Heart left ventricle (tissue), 16 donors: ENCODE data around the gene PASK. TPM values are rescaled to one million over a fixed set of nuclear protein-coding genes. Genes with fewer than 3 reads are reported as not detected.

Experiments
- ATAC-seq, 4 donors: fragments of 200-7000 bp; cut with Tn5 transposase; one replicate each; pipeline ENCODE4 v1.9.1; 2020 to 2022; ENCODE audit warnings: moderate library complexity in 4 of 4, mild to moderate bottlenecking in 3 of 4, moderate number of reproducible peaks in 1 of 4
- DNase-seq, 5 donors: peaks; one replicate each; pipeline ENCODE4 v3.0.0-alpha.2; 2020
- H3K27ac ChIP-seq, 12 donors: fragments of 200-600 bp; sonication (generic) in 4 of 12; one replicate each; pipeline versions ENCODE4 v1.5.0 to v1.8.0; 2016 to 2022; ENCODE audit warnings: mild to moderate bottlenecking in 2 of 12
- H3K27me3 ChIP-seq, 9 donors: fragments of 200-600 bp; sonication (generic) in 2 of 9; one replicate each; pipeline versions ENCODE4 v1.5.1 to v1.8.0; 2016 to 2022; ENCODE audit warnings: mild to moderate bottlenecking in 3 of 9
- H3K36me3 ChIP-seq, 9 donors: fragments of 200-600 bp; sonication (generic) in 2 of 9; one replicate each; pipeline versions ENCODE4 v1.5.0 to v1.8.0; 2018 to 2022; ENCODE audit warnings: mild to moderate bottlenecking in 2 of 9
- H3K4me1 ChIP-seq, 12 donors: fragments of 200-600 bp; sonication (generic) in 4 of 12; one replicate each; pipeline versions ENCODE4 v1.5.0 to v1.8.0; 2016 to 2022; ENCODE audit warnings: mild to moderate bottlenecking in 3 of 12
- H3K4me3 ChIP-seq, 12 donors: fragments of 200-600 bp; sonication (generic) in 4 of 12; one replicate each; pipeline versions ENCODE4 v1.5.0 to v1.8.0; 2017 to 2022; ENCODE audit warnings: mild to moderate bottlenecking in 9 of 12, moderate library complexity in 4 of 12
- H3K9me3 ChIP-seq, 12 donors: fragments of 200-600 bp; sonication (generic) in 4 of 12; one replicate each; pipeline versions ENCODE4 v1.5.0 to v1.8.0; 2016 to 2022; ENCODE audit warnings: mild to moderate bottlenecking in 1 of 12
- CTCF ChIP-seq, 12 donors: fragments of 200-600 bp; sonication (generic) in 4 of 12; IDR thresholded peaks; one replicate each; pipeline versions ENCODE4 v1.5.0 to v1.8.0; 2018 to 2022; ENCODE audit warnings: antibody characterized with exemption in 12 of 12, mild to moderate bottlenecking in 5 of 12
- POLR2A ChIP-seq, 2 donors: fragments of 450-650 bp; IDR thresholded peaks; one replicate each; pipeline ENCODE4 v1.6.1; 2017; ENCODE audit warnings: antibody characterized with exemption in 2 of 2, mild to moderate bottlenecking in 2 of 2, moderate library complexity in 2 of 2
- WGBS, 4 donors: extraction: QIAGEN DNeasy Blood & Tissue Kit in 2 of 4; methylation state at CpG; one replicate each; pipeline versions ENCODE4 v1.1.5 to v1.1.7; 2013 to 2018; 5-methylcytosine and 5-hydroxymethylcytosine counted together
- intact Hi-C, 10 donors: fragments of 100-400 bp; cut with DNase I; formaldehyde crosslinking; loops; one replicate each; pipeline versions ENCODE4 v1.11.1 to v1.14.2; 2022
- polyA plus RNA-seq, 2 donors: library from polyadenylated mRNA; stranded (reverse); fragments of 200-250 nt; gene quantifications; one replicate each; pipeline ENCODE4 v1.2.3, GENCODE V29; 2013
- total RNA-seq, 9 donors: library from RNA; depleted of rRNA in 2 of 9; stranded (reverse); fragments of >200 nt in 2 of 9; fragmentation: NEBNext Ultra II Directional in 3 of 9; extraction: Animal tissue kit (Norgen Biotek cat#: 25700) in 3 of 9; gene quantifications; one replicate each; pipeline versions ENCODE4 v1.1.0 to v1.2.4, GENCODE V29; 2016 to 2023
- donor health status: ischemic (EF 13 %, LVEDD 7.1; RV severe dilation, severe dysfunction).
- donor health status: healthy with polysubstance abuse.
- donor health status: DM: no; HTN: yes; CAD: no.
- donor health status: DM: no; HTN: no; CAD: no.
- donor health status: ischemic (EF 25% LVEDD 6.9; RV normal size, moderate dysfunction).
- donor health status: ischemic (EF 25% LVEDD 5.7; RV mildly dilated, moderate dysfunction).
- donor health status: healthy.
- donor health status: DM: yes; HTN: yes; CAD: no.
- donor health status: ischemic (EF 35%, LVEDD 5.7; RV mildly dilated, moderate dysfunction).
- donor health status: nonischemic (EF 11% LVEDD 7.7; RV severe dilation, severe dysfunction).
- donor health status: DM: yes; HTN: yes; CAD: no.
- donor health status: PGD.
- donor health status: ischemic (EF 29% LVEDD 5.4; RV normal size, mild dysfunction).
- donor health status: nonischemic (EF 23%, LVEDD 6.1; RV moderate dilation, normal function).

Gene PASK
- total and polyA plus RNA-seq, 11 donors: 0.60 to 6.3 (median 1.6) TPM

DNA sequence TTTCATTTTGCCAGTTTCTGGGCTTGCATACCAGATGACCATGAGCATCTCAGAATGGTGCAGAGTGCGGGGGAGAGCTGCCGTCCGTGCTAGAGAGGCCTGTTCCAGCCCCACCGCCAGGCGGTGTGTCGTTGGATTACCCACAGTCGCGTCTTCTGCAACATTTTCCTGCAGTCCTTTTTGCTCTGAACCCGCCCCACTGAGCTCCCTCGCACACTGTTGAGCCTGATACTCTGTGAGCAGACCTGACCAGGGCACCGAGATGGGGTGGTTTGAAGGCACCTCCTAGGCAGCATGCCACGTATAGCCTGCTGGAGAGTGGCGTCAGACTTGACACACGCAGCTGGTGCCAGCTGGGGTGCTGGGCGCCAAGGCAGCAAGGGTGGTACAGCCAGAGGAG lies 19.1 kb upstream of the PASK start:
- 94 to 95% (median 95%) methylated on average over 13 to 15 of the region's 15 CpGs for WGBS, 4 donors
- DNase-seq: no peak
- Histone ChIP-seq H3K27me3 (no peaks in the 10 kb centered on the region), H3K4me3 (no peak overlapping the region), H3K36me3 (peaks cover 9 to 98% (median 86%) of the 10 kb centered on the region in 9 donors), H3K9me3 (peaks cover 0 to 22% (median 13%) of the 10 kb centered on the region in 12 donors), H3K4me1 (peaks cover 0 to 4% (median 0%) of the 10 kb centered on the region in 12 donors), H3K27ac (no peak overlapping the region)
- peak in 2 of 4 donors; percentile 29 to 51 for ATAC-seq
- TF ChIP-seq CTCF (IDR thresholded peaks at IDR 0.05) (no peak), POLR2A (IDR thresholded peaks at IDR 0.05) (no peak)
- intact Hi-C loops: no loop called here

- 64 to 73% (median 68%) methylated on average over 3 of the region's 3 CpGs for WGBS, 4 donors
- peaks cover 0 to 84% (median 73%) of the 10 kb centered on the region in 9 donors for H3K36me3 ChIP-seq
- intact Hi-C loops: loop anchor here in 1 of 10 donors (5.0 kb wide), 1 partner anchor 61 kb away; the partner anchor contains the start of gene MTERF4
- no peak overlapping the region for H3K27ac ChIP-seq
- TF ChIP-seq CTCF (IDR thresholded peaks at IDR 0.05) (no peak), POLR2A (IDR thresholded peaks at IDR 0.05) (no peak)
- DNase-seq: no peak
- no peak for ATAC-seq
- H3K27me3 ChIP-seq: no peaks in the 10 kb centered on the region
- no peak overlapping the region for H3K4me3 ChIP-seq
- H3K9me3 ChIP-seq: no peaks in the 10 kb centered on the region
- H3K4me1 ChIP-seq: peaks cover 0 to 26% (median 18%) of the 10 kb centered on the region in 12 donors
Observed at GRCh38 chr2:241163601-241164118, 14.4 kb upstream of the PASK start.

GRCh38 chr2:241161646-241162281 lies 12.5 kb upstream of the PASK start:
- Histone ChIP-seq H3K4me3 (no peak overlapping the region), H3K4me1 (peaks cover 0 to 26% (median 18%) of the 10 kb centered on the region in 12 donors), H3K9me3 (no peaks in the 10 kb centered on the region), H3K27ac (peak overlapping the region; percentile 14 to 88 (median 78)), H3K36me3 (peaks cover 0 to 79% (median 70%) of the 10 kb centered on the region in 9 donors), H3K27me3 (no peaks in the 10 kb centered on the region)
- ATAC-seq (peak; percentile 94 to 96 (median 96)), DNase-seq (peak; percentile 79 to 90 (median 83))
- peak in 1 of 12 donors; percentile 12 for TF ChIP-seq CTCF (IDR thresholded peaks at IDR 0.05)
- no peak for TF ChIP-seq POLR2A (IDR thresholded peaks at IDR 0.05)
- intact Hi-C loops: loop anchor here in 2 of 10 donors (1.0 to 5.0 kb wide), 2 partner anchors 11 to 59 kb away; partner anchors contain the start of genes MTERF4 (in 1 of the 2) and PPP1R7 (in 1 of the 2)
- 5 to 17% (median 12%) methylated on average over 8 to 9 of the region's 9 CpGs for WGBS, 4 donors

DNA sequence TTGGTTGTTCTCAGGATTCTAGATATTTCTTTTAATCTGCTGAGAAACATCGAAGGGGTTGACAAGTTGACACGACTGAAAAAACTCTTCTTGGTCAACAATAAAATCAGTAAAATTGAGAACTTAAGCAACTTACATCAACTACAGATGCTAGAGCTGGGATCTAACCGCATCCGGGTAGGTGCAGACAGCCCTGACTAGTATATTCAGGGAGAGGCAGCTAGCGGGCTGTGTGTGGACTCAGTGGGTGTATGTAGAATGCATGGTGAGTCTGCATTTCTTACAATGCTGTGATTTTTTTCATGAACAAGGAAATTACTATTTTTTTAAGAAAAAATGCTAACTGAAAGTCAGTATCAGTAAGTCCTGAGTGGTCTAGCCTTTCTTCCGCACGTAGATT lies 11.0 kb upstream of the PASK start:
- no peaks in the 10 kb centered on the region for H3K27me3 ChIP-seq
- 97 to 99% (median 98%) methylated on average over 7 of the region's 7 CpGs for WGBS, 4 donors
- no peak for ATAC-seq
- peaks cover 0 to 26% (median 18%) of the 10 kb centered on the region in 12 donors for H3K4me1 ChIP-seq
- H3K27ac ChIP-seq: no peak overlapping the region
- H3K4me3 ChIP-seq: no peak overlapping the region
- peaks cover 0 to 75% (median 61%) of the 10 kb centered on the region in 9 donors for H3K36me3 ChIP-seq
- TF ChIP-seq POLR2A (IDR thresholded peaks at IDR 0.05): no peak
- TF ChIP-seq CTCF (IDR thresholded peaks at IDR 0.05): no peak
- H3K9me3 ChIP-seq: no peaks in the 10 kb centered on the region
- no peak for DNase-seq
- intact Hi-C loops: loop anchor here in 1 of 10 donors (5.0 kb wide), 1 partner anchor 58 kb away; the partner anchor contains the start of gene MTERF4
